HEK293 (cell line): ENCODE results near the gene SORCS3.

ENCODE experiments used
- CTCF ChIA-PET: fragments of 350-600 bp; formaldehyde crosslinking; extraction: SDS; loops from one replicate; lab custom pipeline; 2021; ENCODE audit warnings: antibody characterized with exemption; lab: Yijun Ruan, JAX
- POLR2A ChIA-PET: fragments of 300-600 bp; formaldehyde crosslinking; extraction: SDS; loops from one replicate; lab custom pipeline; 2020; ENCODE audit warnings: antibody characterized with exemption, inconsistent platforms; lab: Yijun Ruan, JAX
- H3K27ac ChIP-seq: fragments of 200-500 bp; sonication (Bioruptor generic); 2 replicates; pipeline ENCODE4 v1.5.1; 2014; ENCODE audit warnings: low read depth, low read length, control low read depth, inconsistent platforms; ENCODE audit errors: extremely low read depth
- H3K36me3 ChIP-seq, 2 experiments: fragments of 200-500 bp in 1 of 2; sonication (Bioruptor generic) in 1 of 2; 1 replicate in 1 of 2; 2 replicates in 1 of 2; pipeline ENCODE4 v1.5.1; 2014 to 2017; ENCODE audit warnings: inconsistent platforms in 2 of 2, low read length in 2 of 2; ENCODE audit not compliant: control insufficient read depth in 2 of 2, insufficient read depth in 1 of 2
- H3K4me1 ChIP-seq: fragments of 200-500 bp; sonication (Bioruptor generic); 2 replicates; pipeline ENCODE4 v1.5.1; 2014; ENCODE audit warnings: mild to moderate bottlenecking, low read length, inconsistent platforms; ENCODE audit not compliant: control insufficient read depth, insufficient read depth
- H3K4me3 ChIP-seq: 2 replicates; pipeline ENCODE4 v1.5.1; 2011; ENCODE audit warnings: low read depth, mild to moderate bottlenecking, control low read depth, low read length, moderate library complexity
- H3K9me3 ChIP-seq: fragments of 200-500 bp; sonication (Bioruptor generic); 2 replicates; pipeline ENCODE4 v1.5.1; 2014; ENCODE audit warnings: low read depth, low read length, inconsistent platforms; ENCODE audit not compliant: control insufficient read depth, insufficient read depth
- FEZF1 ChIP-seq: fragments of 450-650 bp; formaldehyde crosslinking; IDR thresholded peaks from 2 replicates; pipeline ENCODE4 v1.5.1; 2016; ENCODE audit warnings: missing biosample characterization, missing genetic modification characterization
- GLI4 ChIP-seq: fragments of 450-650 bp; formaldehyde crosslinking; IDR thresholded peaks from 2 replicates; pipeline ENCODE4 v1.5.1; 2016; ENCODE audit warnings: missing biosample characterization, missing genetic modification characterization
- IKZF3 ChIP-seq: fragments of 450-650 bp; IDR thresholded peaks from 2 replicates; pipeline ENCODE4 v1.5.0; 2018; ENCODE audit warnings: missing biosample characterization, mild to moderate bottlenecking, missing genetic modification characterization, moderate library complexity
- REST ChIP-seq: fragments of 450-650 bp; formaldehyde crosslinking; IDR thresholded peaks from 2 replicates; pipeline ENCODE4 v1.5.1; 2016; ENCODE audit warnings: missing biosample characterization, missing genetic modification characterization
- SCRT1 ChIP-seq: fragments of 450-650 bp; formaldehyde crosslinking; IDR thresholded peaks from 2 replicates; pipeline ENCODE4 v1.5.1; 2016; ENCODE audit warnings: missing biosample characterization, missing genetic modification characterization, borderline replicate concordance
- ZEB2 ChIP-seq: fragments of 450-650 bp; formaldehyde crosslinking; IDR thresholded peaks from 2 replicates; pipeline ENCODE4 v1.5.1; 2016; ENCODE audit warnings: missing biosample characterization, missing genetic modification characterization
- ZNF311 ChIP-seq: fragments of 450-650 bp; formaldehyde crosslinking; IDR thresholded peaks from 2 replicates; pipeline ENCODE4 v1.5.1; 2017; ENCODE audit warnings: missing biosample characterization, missing genetic modification characterization, borderline replicate concordance
- ZNF341 ChIP-seq: fragments of 450-650 bp; formaldehyde crosslinking; IDR thresholded peaks from 2 replicates; pipeline ENCODE4; 2016; ENCODE audit warnings: low read depth, missing biosample characterization, missing genetic modification characterization
- ZNF433 ChIP-seq: fragments of 450-650 bp; formaldehyde crosslinking; IDR thresholded peaks from 2 replicates; pipeline ENCODE4 v1.5.1; 2016; ENCODE audit warnings: missing biosample characterization, missing genetic modification characterization, low read depth
- ZNF529 ChIP-seq: fragments of 450-650 bp; formaldehyde crosslinking; IDR thresholded peaks from 2 replicates; pipeline ENCODE4 v1.5.1; 2017; ENCODE audit warnings: missing genetic modification characterization, missing biosample characterization; ENCODE audit not compliant: insufficient replicate concordance
- ZNF544 ChIP-seq: fragments of 450-650 bp; formaldehyde crosslinking; IDR thresholded peaks from 2 replicates; pipeline ENCODE4 v1.5.0; 2017; ENCODE audit warnings: missing biosample characterization, missing genetic modification characterization
- ZNF558 ChIP-seq: fragments of 450-650 bp; formaldehyde crosslinking; IDR thresholded peaks from 2 replicates; pipeline ENCODE4 v1.5.1; 2016; ENCODE audit warnings: missing biosample characterization, missing genetic modification characterization
- ZNF626 ChIP-seq: fragments of 450-650 bp; sonication (Bioruptor Pico); formaldehyde crosslinking; IDR thresholded peaks from 2 replicates; pipeline ENCODE4 v1.5.1; 2018; ENCODE audit warnings: missing biosample characterization, missing genetic modification characterization, inconsistent platforms
- ZSCAN30 ChIP-seq: fragments of 450-650 bp; IDR thresholded peaks from 2 replicates; pipeline ENCODE4 v1.5.1; 2018; ENCODE audit warnings: missing biosample characterization, mild to moderate bottlenecking, missing genetic modification characterization, moderate library complexity
- TF ChIP-seq, protein P1 (sequence below): fragments of 450-650 bp; formaldehyde crosslinking; IDR thresholded peaks from 2 replicates; pipeline ENCODE4 v1.5.1; 2016; ENCODE audit warnings: missing biosample characterization, missing genetic modification characterization

SORCS3 gene

GRCh38 chr10:104622175-104622574 lies 18.9 kb upstream of the SORCS3 start:
- Histone ChIP-seq H3K4me3 (no peak overlapping the region), H3K27ac (no peak overlapping the region), H3K36me3 (no peaks in the 10 kb centered on the region), H3K4me1 (no peaks in the 10 kb centered on the region), H3K9me3 (no peaks in the 10 kb centered on the region)
- POLR2A ChIA-PET, result no interaction called here
- TF ChIP-seq SCRT1 (tag by site-specific recombination), result no peak
- CTCF ChIA-PET, result interaction anchor here (0.8 to 6.2 kb wide), 16 partner anchors 9 to 349 kb away, joined by 3 to 51 read pairs (median 5); no protein-coding TSS in a partner anchor

- no peak overlapping the region for H3K27ac ChIP-seq
- no peak for TF ChIP-seq GLI4 (tag by site-specific recombination)
- TF ChIP-seq ZEB2 (tag by site-specific recombination), result no peak
- TF ChIP-seq, protein P1, sequence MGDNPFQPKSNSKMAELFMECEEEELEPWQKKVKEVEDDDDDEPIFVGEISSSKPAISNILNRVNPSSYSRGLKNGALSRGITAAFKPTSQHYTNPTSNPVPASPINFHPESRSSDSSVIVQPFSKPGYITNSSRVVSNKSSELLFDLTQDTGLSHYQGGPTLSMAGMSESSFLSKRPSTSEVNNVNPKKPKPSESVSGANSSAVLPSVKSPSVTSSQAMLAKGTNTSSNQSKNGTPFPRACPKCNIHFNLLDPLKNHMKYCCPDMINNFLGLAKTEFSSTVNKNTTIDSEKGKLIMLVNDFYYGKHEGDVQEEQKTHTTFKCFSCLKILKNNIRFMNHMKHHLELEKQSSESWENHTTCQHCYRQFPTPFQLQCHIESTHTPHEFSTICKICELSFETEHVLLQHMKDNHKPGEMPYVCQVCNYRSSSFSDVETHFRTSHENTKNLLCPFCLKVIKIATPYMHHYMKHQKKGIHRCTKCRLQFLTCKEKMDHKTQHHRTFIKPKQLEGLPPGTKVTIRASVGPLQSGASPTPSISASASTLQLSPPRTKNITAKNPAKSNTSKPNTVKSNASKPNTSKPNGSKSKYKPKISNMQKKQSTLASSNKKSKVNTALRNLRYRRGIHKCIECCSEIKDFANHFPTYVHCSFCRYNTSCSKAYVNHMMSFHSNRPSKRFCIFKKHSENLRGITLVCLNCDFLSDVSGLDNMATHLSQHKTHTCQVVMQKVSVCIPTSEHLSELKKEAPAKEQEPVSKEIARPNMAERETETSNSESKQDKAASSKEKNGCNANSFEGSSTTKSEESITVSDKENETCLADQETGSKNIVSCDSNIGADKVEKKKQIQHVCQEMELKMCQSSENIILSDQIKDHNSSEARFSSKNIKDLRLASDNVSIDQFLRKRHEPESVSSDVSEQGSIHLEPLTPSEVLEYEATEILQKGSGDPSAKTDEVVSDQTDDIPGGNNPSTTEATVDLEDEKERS (tag by site-specific recombination), result no peak
- TF ChIP-seq FEZF1 (tag by site-specific recombination), result no peak
- TF ChIP-seq, all 188 proteins: peak for 0
- CTCF ChIA-PET, result interaction anchor here (0.6 to 6.2 kb wide), 19 partner anchors 10 to 350 kb away, joined by 3 to 51 read pairs (median 5); no protein-coding TSS in a partner anchor
- Histone ChIP-seq H3K36me3 (no peaks in the 10 kb centered on the region), H3K4me1 (no peaks in the 10 kb centered on the region), H3K4me3 (no peak overlapping the region), H3K9me3 (no peaks in the 10 kb centered on the region)
- POLR2A ChIA-PET, result no interaction called here
Observed at GRCh38 chr10:104622598-104623209, 18.4 kb upstream of the SORCS3 start.

DNA sequence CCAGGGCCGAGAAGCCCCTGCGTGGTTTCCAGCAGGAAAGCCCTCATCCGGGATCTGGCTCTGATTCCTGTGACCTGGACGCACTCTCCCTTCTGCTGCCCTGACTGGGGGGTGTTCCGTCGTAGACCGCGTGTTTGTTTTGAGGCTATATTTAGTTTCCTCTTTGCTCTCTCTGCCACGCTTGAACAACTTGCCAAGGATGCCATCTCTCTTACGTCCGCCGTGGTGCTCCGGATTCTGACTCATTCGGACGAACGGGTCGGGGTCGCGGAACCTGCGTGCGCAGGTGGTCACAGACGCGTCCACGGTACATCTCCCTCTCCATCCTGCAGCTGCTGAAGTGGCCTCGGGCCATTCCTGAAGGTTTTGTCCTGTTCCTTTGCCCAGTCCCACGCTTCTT lies 10.4 kb upstream of the SORCS3 start:
- CTCF ChIA-PET, result interaction anchor here (1.1 kb wide), 1 partner anchor 9 kb away, joined by 4 read pairs; no protein-coding TSS in a partner anchor
- H3K36me3 ChIP-seq, result no peaks in the 10 kb centered on the region
- H3K27ac ChIP-seq, result no peak overlapping the region
- POLR2A ChIA-PET, result no interaction called here
- H3K4me1 ChIP-seq, result no peaks in the 10 kb centered on the region
- H3K4me3 ChIP-seq, result no peak overlapping the region
- TF ChIP-seq ZNF544 (no peak), ZNF311 (tag by site-specific recombination) (no peak), REST (tag by site-specific recombination) (no peak), ZNF341 (no peak), ZNF626 (tag by site-specific recombination) (no peak), ZNF529 (no peak), ZSCAN30 (tag by site-specific recombination) (no peak), IKZF3 (tag by site-specific recombination) (no peak), ZNF558 (tag by site-specific recombination) (no peak), ZNF433 (tag by site-specific recombination) (no peak)
- no peaks in the 10 kb centered on the region for H3K9me3 ChIP-seq
